ENCODE measurements around the gene GUCA1A.
"Not testable (repeated sequence)": the region's sequence is repeated elsewhere in the genome, so short reads cannot be mapped to it uniquely, and the experiment has no call there.

The GUCA1A gene

GRCh38 chr6:42216495-42216894 is 43.3 kb downstream of the GUCA1A start:
- DNase-seq = not testable (repeated sequence)

GRCh38 chr6:42217157-42217518 is 44.0 kb downstream of the GUCA1A start:
- no peak for DNase-seq

DNA sequence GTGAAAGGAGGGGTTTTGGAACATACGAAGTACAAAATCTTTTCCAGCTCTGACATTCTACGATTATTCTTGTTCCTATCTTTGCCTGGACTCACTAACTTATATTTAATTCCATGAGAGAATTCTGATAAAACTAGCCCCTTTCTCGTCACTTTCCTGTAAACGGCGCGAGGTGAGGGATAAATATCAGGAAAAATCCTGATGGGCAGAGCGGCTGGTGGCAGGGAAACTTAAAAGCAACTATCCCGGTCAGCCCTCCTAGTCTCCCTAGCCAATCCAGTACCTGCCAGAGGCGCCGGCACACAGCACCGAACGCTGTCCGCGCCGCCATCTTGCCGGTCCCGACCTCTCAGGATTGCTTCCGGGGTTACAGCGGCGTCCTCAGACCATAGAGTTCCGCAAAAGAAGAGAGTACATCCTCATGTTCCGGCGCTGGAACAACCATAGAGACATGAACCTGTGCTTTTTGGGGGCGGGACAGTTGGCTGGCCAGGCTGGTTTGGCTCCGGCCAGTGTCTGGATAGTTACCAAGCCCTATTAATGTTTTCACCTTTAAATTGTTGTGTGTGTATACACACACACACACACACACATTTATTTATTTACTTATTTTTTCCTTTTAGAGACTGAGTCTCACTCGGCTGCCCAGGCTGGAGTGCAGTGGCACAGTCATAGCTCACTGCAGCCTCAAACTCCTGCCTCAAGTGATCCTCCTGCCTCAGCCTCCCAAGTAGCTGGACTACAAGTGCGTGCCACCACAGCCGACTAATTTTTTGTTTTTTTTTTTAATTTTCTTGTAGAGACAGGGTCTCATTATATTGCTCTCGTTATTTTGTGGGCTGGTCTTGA is 44.6 kb downstream of the GUCA1A start, which contains the start of gene MRPS10:
MRPS10 (minus strand) TSS at position 343 of the 849 bp plus-strand sequence; CDS start at position 331, 12 bp downstream.
- peak; percentile 91 for DNase-seq

DNA sequence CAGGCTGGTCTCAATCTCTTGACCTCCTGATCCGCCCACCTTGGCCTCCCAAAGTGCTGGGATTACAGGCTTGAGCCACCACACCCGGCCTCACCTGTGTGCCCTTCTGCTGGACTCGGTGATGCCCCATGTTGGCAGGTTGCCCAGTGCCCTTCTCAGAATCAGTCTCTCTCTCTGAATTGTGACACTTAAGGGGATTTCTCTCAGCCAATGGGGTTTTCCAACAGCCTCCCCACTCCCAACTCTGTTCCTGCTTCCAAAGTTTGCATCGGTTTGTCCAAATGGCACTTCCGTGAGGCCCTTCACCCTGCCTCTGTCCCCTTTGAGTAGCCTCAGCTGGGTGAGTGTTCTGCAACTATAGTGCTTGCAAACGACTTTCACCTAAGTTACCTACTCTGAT is 47.6 kb downstream of the GUCA1A start:
- no peak for DNase-seq

- DNase-seq = no peak
Observed at GRCh38 chr6:42221546-42221945, 48.4 kb downstream of the GUCA1A start.

- no peak for DNase-seq
Observed at GRCh38 chr6:42222448-42222847, 49.3 kb downstream of the GUCA1A start.

GRCh38 chr6:42224222-42225028 is 51.3 kb downstream of the GUCA1A start:
- no peak for DNase-seq

GRCh38 chr6:42225029-42225339 is 51.8 kb downstream of the GUCA1A start:
- DNase-seq = no peak

GRCh38 chr6:42225419-42225818 is 52.3 kb downstream of the GUCA1A start:
- DNase-seq = no peak

DNA sequence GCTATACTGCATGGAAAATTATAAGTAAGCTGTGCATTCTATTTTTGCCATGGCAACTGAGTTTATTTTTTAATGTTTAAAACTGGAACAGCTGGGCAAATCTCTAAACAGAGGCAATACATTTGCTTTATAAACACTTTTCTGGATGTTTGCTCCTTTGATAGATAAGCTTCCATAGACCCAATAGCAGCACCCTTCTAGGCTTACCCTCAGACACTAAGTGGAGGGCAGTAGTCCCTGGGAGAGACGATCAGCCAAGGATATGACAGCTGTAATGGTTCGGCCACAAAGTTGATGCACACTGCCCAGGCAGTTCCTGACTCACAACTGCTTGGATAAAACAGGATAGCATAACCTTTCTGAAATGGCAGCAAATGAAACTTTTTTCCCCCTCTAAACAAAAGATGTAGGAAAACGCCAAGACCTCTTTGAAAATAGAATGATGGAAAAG is 53.0 kb downstream of the GUCA1A start:
- DNase-seq = no peak

DNA sequence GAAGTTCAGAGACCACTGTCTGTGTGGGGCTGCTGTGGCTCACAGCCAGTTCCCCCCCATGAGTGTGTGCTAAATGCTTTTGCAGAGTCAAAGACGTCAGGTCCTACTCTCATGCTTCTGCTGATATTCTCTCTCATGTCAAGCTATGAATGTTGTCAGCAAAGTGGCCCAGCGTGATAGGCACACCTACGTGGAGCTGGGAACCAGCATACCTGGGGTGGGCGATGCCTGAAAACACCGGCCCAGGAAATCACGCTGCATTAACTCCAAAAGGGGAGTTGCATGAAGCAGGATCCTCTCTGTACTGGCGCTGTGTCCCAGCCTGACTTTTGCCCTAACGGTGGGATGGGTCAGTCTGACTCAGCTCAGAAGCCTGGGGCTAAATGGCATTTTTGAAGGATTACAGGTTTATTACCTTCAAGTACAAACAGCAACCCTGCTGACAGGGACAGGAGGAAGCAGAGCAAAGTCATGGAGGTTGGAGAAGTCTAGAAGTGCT is 53.5 kb downstream of the GUCA1A start:
- no peak for DNase-seq

GRCh38 chr6:42227173-42227850 is 54.1 kb downstream of the GUCA1A start:
- DNase-seq = no peak

GRCh38 chr6:42228305-42228704 is 55.1 kb downstream of the GUCA1A start:
- DNase-seq = no peak

All from NCI-H2029 treated with DMSO at 0.1 percent for 48 hours (cell line).